HepG2 (cell line): Measurements from ENCODE around the gene RBM27. TPM values are rescaled to one million over a fixed set of nuclear protein-coding genes. Genes with fewer than 3 reads are reported as not detected.

Experiments used
- ASH2L ChIP-seq: fragments of 300-600, 200-600 bp; sonication (generic); IDR thresholded peaks from 2 replicates; pipeline ENCODE4 v1.7.0; 2017; ENCODE audit warnings: low read depth, mild to moderate bottlenecking, moderate library complexity, mixed read lengths, low read length; ENCODE audit not compliant: insufficient read length
- CBX5 ChIP-seq: sonication (generic); formaldehyde crosslinking; IDR thresholded peaks from 2 replicates; pipeline ENCODE4 v1.4.0; 2020; ENCODE audit warnings: missing genetic modification reagents, borderline replicate concordance
- CENPX ChIP-seq: sonication (generic); formaldehyde crosslinking; IDR thresholded peaks from 2 replicates; pipeline ENCODE4 v1.9.0; 2021; ENCODE audit warnings: mild to moderate bottlenecking, missing genetic modification reagents, moderate library complexity
- CHCHD3 ChIP-seq: sonication (generic); formaldehyde crosslinking; IDR thresholded peaks from 2 replicates; pipeline ENCODE4 v1.8.0; 2022; ENCODE audit warnings: mild to moderate bottlenecking, missing genetic modification reagents, moderate library complexity
- LCORL ChIP-seq, 2 experiments: fragments of 450-650 bp in 1 of 2; sonication (generic) in 1 of 2; formaldehyde crosslinking in 1 of 2; IDR thresholded peaks; 2 replicates each; pipeline versions ENCODE4 v1.5.0 to v1.6.1; 2017 to 2020; ENCODE audit warnings: antibody characterized with exemption in 1 of 2, missing genetic modification reagents in 1 of 2
- MXI1 ChIP-seq: IDR thresholded peaks from 3 replicates; pipeline ENCODE4 v1.6.1; 2012; ENCODE audit warnings: low read depth, low read length, inconsistent platforms, borderline replicate concordance
- NFIB ChIP-seq: sonication (generic); formaldehyde crosslinking; IDR thresholded peaks from 2 replicates; pipeline ENCODE4 v1.9.0; 2021; ENCODE audit warnings: missing genetic modification reagents, mild to moderate bottlenecking, borderline replicate concordance
- POLR2A ChIP-seq, 2 experiments: IDR thresholded peaks; 2 replicates each; pipeline ENCODE4 v1.6.1; 2011; ENCODE audit warnings: low read depth in 2 of 2, low read length in 2 of 2, mild to moderate bottlenecking in 1 of 2, moderate library complexity in 1 of 2; ENCODE audit not compliant: insufficient read depth in 1 of 2
- RFX1 ChIP-seq: fragments of 450-650 bp; IDR thresholded peaks from 2 replicates; pipeline ENCODE4 v1.6.1; 2017
- ZBTB26 ChIP-seq: IDR thresholded peaks from 2 replicates; pipeline ENCODE4 v1.6.1; 2016; ENCODE audit warnings: missing compliant biosample characterization, missing genetic modification reagents, borderline replicate concordance
- ZFP1 ChIP-seq: IDR thresholded peaks from 2 replicates; pipeline ENCODE4 v1.6.1; 2016
- ZGPAT ChIP-seq: IDR thresholded peaks from 2 replicates; pipeline ENCODE4 v1.6.1; 2016; ENCODE audit warnings: mild to moderate bottlenecking
- ZNF572 ChIP-seq: sonication (generic); formaldehyde crosslinking; IDR thresholded peaks from 2 replicates; pipeline ENCODE4 v1.5.1; 2020; ENCODE audit warnings: mild to moderate bottlenecking, missing genetic modification reagents
- ZNF652 ChIP-seq: IDR thresholded peaks from 2 replicates; pipeline ENCODE4 v1.6.1; 2016; ENCODE audit warnings: low read depth, borderline replicate concordance
- ZNF816 ChIP-seq: sonication (generic); formaldehyde crosslinking; IDR thresholded peaks from 2 replicates; pipeline ENCODE4 v1.8.0; 2022; ENCODE audit warnings: missing genetic modification reagents, mild to moderate bottlenecking, borderline replicate concordance
- polyA plus RNA-seq, 8 experiments: library from polyadenylated mRNA; depleted of rRNA in 3 of 8; stranded (reverse) in 7 of 8; unstranded in 1 of 8; fragments of >200 nt; fragmentation: Illumina TruSeq in 4 of 8; extraction: Trizol in 4 of 8; gene quantifications; 2 replicates each; pipeline versions ENCODE4 v1.2.1 to v1.2.3, GENCODE V29; 2011 to 2016; ENCODE audit warnings: low read depth in 4 of 8, missing spikeins in 1 of 8, mixed read lengths in 1 of 8; ENCODE audit not compliant: insufficient read depth in 1 of 8
- total RNA-seq, 5 experiments: library from RNA; depleted of rRNA; stranded (reverse); fragments of >200 nt; fragmentation: Illumina TruSeq; extraction: Trizol; gene quantifications; 2 replicates each; pipeline ENCODE4 v1.2.3, GENCODE V29; 2016; ENCODE audit warnings: low read depth in 1 of 5
- TF ChIP-seq, protein P1 (sequence below), 2 experiments: sonication (generic) in 1 of 2; formaldehyde crosslinking in 1 of 2; IDR thresholded peaks; 2 replicates each; pipeline versions ENCODE4 v1.4.0 to v1.6.1; 2016 to 2020; ENCODE audit warnings: borderline replicate concordance in 1 of 2, low read depth in 1 of 2, mild to moderate bottlenecking in 1 of 2, missing genetic modification reagents in 1 of 2

The RBM27 gene
- total and polyA plus RNA-seq, 2 of the 13 experiments (the other 11 are each of a cell fraction or from before 2014, with no cell fraction given): 12.9 to 23.4 TPM

DNA sequence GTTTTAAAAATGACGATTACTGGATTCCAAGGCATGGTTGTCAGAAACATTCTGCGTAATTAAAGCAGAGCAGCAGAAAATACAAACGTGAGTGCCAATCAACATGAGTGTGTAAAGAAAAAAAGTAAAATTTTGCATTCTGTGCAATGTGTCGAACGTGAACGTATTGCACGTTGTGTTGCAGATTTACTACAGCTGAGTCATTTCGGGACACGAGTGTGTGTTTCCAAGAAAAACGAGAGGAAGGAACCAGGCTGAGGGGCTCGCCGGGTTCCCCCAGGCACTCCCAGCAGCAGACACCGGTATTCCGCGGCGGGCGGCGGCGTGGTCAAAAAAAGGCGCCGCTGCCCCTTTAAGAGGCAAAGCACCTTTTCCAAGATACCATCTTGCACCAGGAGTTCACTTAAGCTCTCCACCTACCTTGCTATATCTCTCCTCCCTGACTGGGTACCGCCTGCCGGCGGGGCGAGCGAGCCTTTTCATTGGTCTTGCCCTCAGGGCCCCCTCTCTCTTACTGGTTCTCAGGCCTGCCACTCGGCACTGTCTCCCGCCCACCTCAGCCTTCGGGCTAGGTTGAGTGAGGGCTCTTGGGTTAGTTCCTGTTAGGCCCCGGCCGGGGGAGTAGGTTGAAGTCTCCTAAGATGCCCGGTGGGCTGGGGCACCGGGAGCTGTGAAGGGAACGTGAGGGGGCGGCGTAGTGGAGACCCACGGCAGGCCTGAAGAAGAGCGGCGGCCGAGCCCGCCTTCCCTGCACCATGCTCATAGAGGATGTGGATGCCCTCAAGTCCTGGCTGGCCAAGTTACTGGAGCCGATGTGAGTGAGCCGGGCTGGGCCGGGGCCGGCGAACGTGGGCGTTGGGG lies at the start of gene RBM27 (continued):
- peak; percentile 55 to 69 for TF ChIP-seq POLR2A (IDR thresholded peaks at IDR 0.05; ENCODE audit: insufficient read depth in 1 of 2, low read depth in 2 of 2, low read length in 2 of 2)
- TF ChIP-seq ZBTB26 (CRISPR knock-in tag): no peak
- TF ChIP-seq ASH2L: peak; percentile 95
- peak; percentile 88 for TF ChIP-seq ZGPAT
- 0 out of 3 replicates have a peak, but pooled peaks have one; percentile 38 for TF ChIP-seq MXI1
- TF ChIP-seq CBX5: no peak
- no peak for TF ChIP-seq CHCHD3 (CRISPR knock-in tag)
- TF ChIP-seq RFX1: no peak
- no peak for TF ChIP-seq ZFP1
- no peak for TF ChIP-seq ZNF816 (CRISPR knock-in tag)
- TF ChIP-seq, protein P1, sequence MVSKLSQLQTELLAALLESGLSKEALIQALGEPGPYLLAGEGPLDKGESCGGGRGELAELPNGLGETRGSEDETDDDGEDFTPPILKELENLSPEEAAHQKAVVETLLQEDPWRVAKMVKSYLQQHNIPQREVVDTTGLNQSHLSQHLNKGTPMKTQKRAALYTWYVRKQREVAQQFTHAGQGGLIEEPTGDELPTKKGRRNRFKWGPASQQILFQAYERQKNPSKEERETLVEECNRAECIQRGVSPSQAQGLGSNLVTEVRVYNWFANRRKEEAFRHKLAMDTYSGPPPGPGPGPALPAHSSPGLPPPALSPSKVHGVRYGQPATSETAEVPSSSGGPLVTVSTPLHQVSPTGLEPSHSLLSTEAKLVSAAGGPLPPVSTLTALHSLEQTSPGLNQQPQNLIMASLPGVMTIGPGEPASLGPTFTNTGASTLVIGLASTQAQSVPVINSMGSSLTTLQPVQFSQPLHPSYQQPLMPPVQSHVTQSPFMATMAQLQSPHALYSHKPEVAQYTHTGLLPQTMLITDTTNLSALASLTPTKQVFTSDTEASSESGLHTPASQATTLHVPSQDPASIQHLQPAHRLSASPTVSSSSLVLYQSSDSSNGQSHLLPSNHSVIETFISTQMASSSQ (IDR thresholded peaks at IDR 0.05; ENCODE audit: low read depth): no peak
- TF ChIP-seq, protein P1 (CRISPR knock-in tag; IDR thresholded peaks at IDR 0.05; ENCODE audit: borderline replicate concordance): peak; percentile 60; the same call in 1 of the 2 replicates
- TF ChIP-seq CENPX: no peak
- TF ChIP-seq ZNF572: no peak
- no peak for TF ChIP-seq LCORL (IDR thresholded peaks at IDR 0.05)
- no peak for TF ChIP-seq LCORL (CRISPR knock-in tag; IDR thresholded peaks at IDR 0.05)
- TF ChIP-seq ZNF652: no peak
- TF ChIP-seq NFIB (CRISPR knock-in tag): no peak
